DOHH2 (cell line): Measurements from ENCODE around the gene EPHA4.

Source experiments
- H3F3A ChIP-seq: fragments of 200-600 bp; sonication (generic), shearing (Covaris generic); 2 replicates; pipeline ENCODE4 v1.6.0; 2016; ENCODE audit warnings: antibody characterized with exemption, mild to moderate bottlenecking; ENCODE audit not compliant: control insufficient read depth, insufficient read depth
- H3K27ac ChIP-seq: fragments of 200-600 bp; sonication (generic); 2 replicates; pipeline ENCODE4 v1.5.1; 2014; ENCODE audit warnings: low read depth, mild to moderate bottlenecking, low read length, moderate library complexity
- H3K27me3 ChIP-seq: fragments of 200-600 bp; sonication (generic); 2 replicates; pipeline ENCODE4 v1.6.1; 2014; ENCODE audit warnings: mild to moderate bottlenecking, low read length, mixed read lengths; ENCODE audit not compliant: control insufficient read depth
- H3K36me3 ChIP-seq: fragments of 200-600 bp; sonication (generic); 2 replicates; pipeline ENCODE4 v1.6.1; 2014; ENCODE audit warnings: mild to moderate bottlenecking, low read length, moderate library complexity, mixed read lengths; ENCODE audit not compliant: control insufficient read depth
- H3K4me1 ChIP-seq: fragments of 200-600 bp; sonication (generic); 2 replicates; pipeline ENCODE4 v1.6.1; 2014; ENCODE audit warnings: mild to moderate bottlenecking, low read length, mixed read lengths; ENCODE audit not compliant: control insufficient read depth
- H3K4me2 ChIP-seq: fragments of 200-600 bp; sonication (generic); 2 replicates; pipeline ENCODE4 v1.6.0; 2014; ENCODE audit warnings: mild to moderate bottlenecking, low read length, moderate library complexity
- H3K4me3 ChIP-seq: fragments of 200-600 bp; sonication (generic); 2 replicates; pipeline ENCODE4 v1.5.1; 2014; ENCODE audit warnings: mild to moderate bottlenecking, low read length, mixed read lengths
- H3K79me2 ChIP-seq: fragments of 200-600 bp; sonication (generic); 2 replicates; pipeline ENCODE4 v1.6.1; 2014; ENCODE audit warnings: mild to moderate bottlenecking, low read length, mixed read lengths; ENCODE audit not compliant: control insufficient read depth
- H3K9me2 ChIP-seq: fragments of 200-600 bp; sonication (generic); replicated peaks from 2 replicates; pipeline ENCODE4 v1.6.1; 2014; ENCODE audit warnings: mild to moderate bottlenecking, low read length, mixed read lengths; ENCODE audit not compliant: control insufficient read depth
- H3K9me3 ChIP-seq: fragments of 200-600 bp; sonication (generic); 2 replicates; pipeline ENCODE4 v1.6.1; 2014; ENCODE audit warnings: antibody characterized with exemption, low read length, mixed read lengths; ENCODE audit not compliant: control insufficient read depth, insufficient read depth
- H4K20me1 ChIP-seq: fragments of 200-600 bp; sonication (generic); 2 replicates; pipeline ENCODE4 v1.6.0; 2014; ENCODE audit warnings: low read depth, mild to moderate bottlenecking, antibody characterized with exemption, low read length, moderate library complexity; ENCODE audit not compliant: control insufficient read depth, insufficient read depth
- CTCF ChIP-seq: fragments of 200-600 bp; sonication (generic); IDR thresholded peaks from one replicate; pipeline ENCODE4 v1.5.1; 2014; ENCODE audit warnings: antibody characterized with exemption, mild to moderate bottlenecking, low read depth, low read length; ENCODE audit not compliant: poor library complexity, severe bottlenecking
- EZH2phosphoT487 ChIP-seq: fragments of 200-600 bp; sonication (generic); IDR thresholded peaks from 2 replicates; pipeline ENCODE4 v1.6.1; 2017; ENCODE audit warnings: borderline replicate concordance, mild to moderate bottlenecking, antibody characterized with exemption, low read length, moderate library complexity, mixed read lengths

Gene EPHA4

GRCh38 chr2:221435171-221435570 is 136.9 kb downstream of the EPHA4 start:
- Histone ChIP-seq H3K4me3 (no peak overlapping the region), H4K20me1 (no peaks in the 10 kb centered on the region), H3K79me2 (no peaks in the 10 kb centered on the region), H3F3A (no peaks in the 10 kb centered on the region), H3K4me1 (no peaks in the 10 kb centered on the region), H3K9me3 (no peaks in the 10 kb centered on the region), H3K27ac (no peak overlapping the region), H3K36me3 (no peaks in the 10 kb centered on the region), H3K9me2 (no peaks in the 10 kb centered on the region), H3K4me2 (no peak overlapping the region), H3K27me3 (no peaks in the 10 kb centered on the region)
- no peak for TF ChIP-seq CTCF
- no peak for TF ChIP-seq EZH2phosphoT487

GRCh38 chr2:221434142-221434541 is 138.0 kb downstream of the EPHA4 start:
- Histone ChIP-seq H3K27me3 (no peaks in the 10 kb centered on the region), H3F3A (no peaks in the 10 kb centered on the region), H3K79me2 (no peaks in the 10 kb centered on the region), H3K9me2 (no peaks in the 10 kb centered on the region), H3K4me3 (no peak overlapping the region), H3K9me3 (no peaks in the 10 kb centered on the region), H3K4me1 (no peaks in the 10 kb centered on the region), H3K27ac (no peak overlapping the region), H3K4me2 (no peak overlapping the region), H4K20me1 (no peaks in the 10 kb centered on the region), H3K36me3 (no peaks in the 10 kb centered on the region)
- TF ChIP-seq CTCF (no peak), EZH2phosphoT487 (no peak)

GRCh38 chr2:221431477-221431876 is 140.6 kb downstream of the EPHA4 start:
- H3K9me3 ChIP-seq, result no peaks in the 10 kb centered on the region
- no peaks in the 10 kb centered on the region for H3K4me1 ChIP-seq
- no peak overlapping the region for H3K4me2 ChIP-seq
- no peaks in the 10 kb centered on the region for H3K36me3 ChIP-seq
- no peaks in the 10 kb centered on the region for H3K27me3 ChIP-seq
- TF ChIP-seq EZH2phosphoT487 (no peak), CTCF (no peak)
- H3K27ac ChIP-seq, result no peak overlapping the region
- H3F3A ChIP-seq, result no peaks in the 10 kb centered on the region
- H3K79me2 ChIP-seq, result no peaks in the 10 kb centered on the region
- H3K4me3 ChIP-seq, result no peak overlapping the region
- H4K20me1 ChIP-seq, result no peaks in the 10 kb centered on the region
- H3K9me2 ChIP-seq, result no peaks in the 10 kb centered on the region
